CD4-positive, alpha-beta memory T cell (primary cell): ENCODE measurements around the gene DAP. TPM values are rescaled to one million over a fixed set of nuclear protein-coding genes. Genes with fewer than 3 reads are reported as not detected.

ENCODE experiments used
- CTCF ChIA-PET: fragments of 350-600 bp; sonication (Branson Sonifier 250); formaldehyde crosslinking; loops from one replicate; lab custom pipeline; 2021; ENCODE audit warnings: inconsistent platforms; ENCODE audit not compliant: partially characterized antibody; lab: Charles Lee
- POLR2A ChIA-PET: fragments of 350-600 bp; sonication (Branson Sonifier 250); formaldehyde crosslinking; loops from one replicate; lab custom pipeline; 2021; ENCODE audit not compliant: partially characterized antibody; lab: Charles Lee
- DNase-seq, 5 donors: peaks; one replicate each; pipeline versions ENCODE4 v3.0.0 to v3.0.0-alpha.2; 2020 to 2022; ENCODE audit warnings: mixed read lengths in 1 of 5
- H3K27ac ChIP-seq: one replicate; pipeline ENCODE4 v1.7.0; 2013; ENCODE audit warnings: low read depth, low read length
- H3K27me3 ChIP-seq: 2 replicates; pipeline ENCODE4 v1.7.0; 2013; ENCODE audit warnings: mild to moderate bottlenecking, low read length, moderate library complexity; ENCODE audit not compliant: insufficient read depth
- H3K36me3 ChIP-seq: 2 replicates; pipeline ENCODE4 v1.7.0; 2013; ENCODE audit warnings: mild to moderate bottlenecking, low read length, moderate library complexity; ENCODE audit not compliant: insufficient read depth
- H3K4me1 ChIP-seq: 2 replicates; pipeline ENCODE4 v1.7.0; 2013; ENCODE audit warnings: mild to moderate bottlenecking, low read length, moderate library complexity; ENCODE audit not compliant: insufficient read depth
- H3K4me3 ChIP-seq, 2 donors: one replicate each; pipeline ENCODE4 v1.7.0; 2013; ENCODE audit warnings: low read length in 2 of 2, mild to moderate bottlenecking in 1 of 2
- H3K9me3 ChIP-seq, 2 donors: one replicate each; pipeline ENCODE4 v1.7.0; 2013; ENCODE audit warnings: low read length in 2 of 2, control low read depth in 1 of 2; ENCODE audit not compliant: control insufficient read depth in 1 of 2
- H3K27ac Mint-ChIP-seq, 7 donors: one replicate each; pipeline ENCODE4 v1.8.0; 2020 to 2021; ENCODE audit warnings: mixed read lengths in 7 of 7, mild to moderate bottlenecking in 6 of 7, inconsistent platforms in 3 of 7, moderate library complexity in 3 of 7
- H3K27me3 Mint-ChIP-seq, 2 donors: one replicate each; pipeline ENCODE4 v1.8.0; 2020 to 2021; ENCODE audit warnings: mixed read lengths in 2 of 2
- H3K36me3 Mint-ChIP-seq, 2 donors: one replicate each; pipeline ENCODE4 v1.8.0; 2020 to 2021; ENCODE audit warnings: mixed read lengths in 2 of 2, inconsistent platforms in 1 of 2, mild to moderate bottlenecking in 1 of 2
- H3K4me1 Mint-ChIP-seq, 4 donors: one replicate each; pipeline ENCODE4 v1.8.0; 2020 to 2021; ENCODE audit warnings: mixed read lengths in 4 of 4, mild to moderate bottlenecking in 1 of 4
- H3K4me3 Mint-ChIP-seq, 8 donors: one replicate each; pipeline ENCODE4 v1.8.0; 2020 to 2021; ENCODE audit warnings: mixed read lengths in 8 of 8, mild to moderate bottlenecking in 7 of 8, moderate library complexity in 6 of 8, inconsistent platforms in 3 of 8
- H3K9me3 Mint-ChIP-seq, 8 donors: one replicate each; pipeline ENCODE4 v1.8.0; 2020 to 2021; ENCODE audit warnings: mixed read lengths in 8 of 8, mild to moderate bottlenecking in 5 of 8, inconsistent platforms in 3 of 8, moderate library complexity in 1 of 8
- intact Hi-C: fragments of 100-400 bp; cut with micrococcal nuclease; formaldehyde crosslinking; loops from one replicate; pipeline ENCODE4 v1.15.1; 2023
- polyA plus RNA-seq, 2 donors: library from polyadenylated mRNA; unstranded; fragments of 300-500 nt; fragmentation: Illumina TruSeq; gene quantifications; one replicate each; pipeline ENCODE4 v1.2.3, GENCODE V29; 2021
- total RNA-seq, 2 experiments: library from RNA; stranded (reverse); gene quantifications; one replicate each; pipeline ENCODE4 v1.2.3, GENCODE V29; 2021

DAP gene
- total and polyA plus RNA-seq, 4 experiments from 2014 or later = 39.0 to 88.1 (median 39.4) TPM

GRCh38 chr5:10689391-10690081 lies 71.5 kb downstream of the DAP start:
- peaks cover 0 to 5% (median 2%) of the 10 kb centered on the region in 4 donors for H3K4me1 Mint-ChIP-seq
- H3K27me3 Mint-ChIP-seq = no peaks in the 10 kb centered on the region
- CTCF ChIA-PET = interaction anchor here (1.9 to 2.0 kb wide), 2 partner anchors 13 to 31 kb away, joined by 4 to 5 read pairs; no protein-coding TSS in a partner anchor
- intact Hi-C loops = no loop called here
- H3K36me3 ChIP-seq = no peaks in the 10 kb centered on the region
- no peak for DNase-seq
- no peaks in the 10 kb centered on the region for H3K27me3 ChIP-seq
- H3K27ac Mint-ChIP-seq = peak overlapping the region in 1 of 7 donors; percentile 44
- H3K27ac ChIP-seq = no peak overlapping the region
- no peak overlapping the region for H3K4me3 Mint-ChIP-seq
- peaks cover 17 to 27% of the 10 kb centered on the region in 2 donors for H3K36me3 Mint-ChIP-seq
- no peak overlapping the region for H3K4me3 ChIP-seq
- POLR2A ChIA-PET = no interaction called here
- H3K9me3 ChIP-seq = no peaks in the 10 kb centered on the region
- no peaks in the 10 kb centered on the region for H3K4me1 ChIP-seq
- no peaks in the 10 kb centered on the region for H3K9me3 Mint-ChIP-seq

GRCh38 chr5:10688651-10689171 lies 72.3 kb downstream of the DAP start:
- H3K9me3 Mint-ChIP-seq = no peaks in the 10 kb centered on the region

GRCh38 chr5:10686890-10687289 lies 74.1 kb downstream of the DAP start:
- H3K36me3 ChIP-seq = peaks cover 7% of the 10 kb centered on the region
- H3K4me3 Mint-ChIP-seq = no peak overlapping the region
- no peak overlapping the region for H3K27ac Mint-ChIP-seq
- peaks cover 25 to 39% of the 10 kb centered on the region in 2 donors for H3K36me3 Mint-ChIP-seq
- POLR2A ChIA-PET = no interaction called here
- no peak for DNase-seq
- H3K27me3 ChIP-seq = no peaks in the 10 kb centered on the region
- intact Hi-C loops = no loop called here
- no peaks in the 10 kb centered on the region for H3K9me3 Mint-ChIP-seq
- H3K4me1 Mint-ChIP-seq = peaks cover 0 to 5% (median under 1%) of the 10 kb centered on the region in 4 donors
- CTCF ChIA-PET = no interaction called here
- H3K27me3 Mint-ChIP-seq = no peaks in the 10 kb centered on the region
- no peak overlapping the region for H3K27ac ChIP-seq
- no peak overlapping the region for H3K4me3 ChIP-seq
- no peaks in the 10 kb centered on the region for H3K4me1 ChIP-seq
- H3K9me3 ChIP-seq = no peaks in the 10 kb centered on the region

More at GRCh38 chr5:10688651-10689171, 72.3 kb downstream of the DAP start:
- no peak for DNase-seq
- CTCF ChIA-PET = interaction anchor here (1.9 kb wide), 1 partner anchor 30 kb away, joined by 4 read pairs; no protein-coding TSS in a partner anchor
- Histone ChIP-seq H3K4me1 (no peaks in the 10 kb centered on the region), H3K4me3 (no peak overlapping the region), H3K27me3 (no peaks in the 10 kb centered on the region), H3K36me3 (no peaks in the 10 kb centered on the region), H3K9me3 (no peaks in the 10 kb centered on the region), H3K27ac (no peak overlapping the region)
- Mint-ChIP-seq H3K36me3 (peaks cover 16 to 28% of the 10 kb centered on the region in 2 donors), H3K27me3 (no peaks in the 10 kb centered on the region), H3K27ac (no peak overlapping the region), H3K4me3 (no peak overlapping the region), H3K4me1 (peaks cover 0 to 5% (median 2%) of the 10 kb centered on the region in 4 donors)
- POLR2A ChIA-PET = no interaction called here
- intact Hi-C loops = no loop called here

- Histone ChIP-seq H3K4me3 (no peak overlapping the region), H3K36me3 (peaks cover 17% of the 10 kb centered on the region), H3K4me1 (no peaks in the 10 kb centered on the region), H3K9me3 (no peaks in the 10 kb centered on the region), H3K27ac (no peak overlapping the region), H3K27me3 (no peaks in the 10 kb centered on the region)
- Mint-ChIP-seq H3K4me3 (no peak overlapping the region), H3K27ac (peak overlapping the region in 4 of 7 donors; percentile 7 to 81 (median 46)), H3K9me3 (no peaks in the 10 kb centered on the region), H3K4me1 (peaks cover 0 to 5% (median 0%) of the 10 kb centered on the region in 4 donors), H3K36me3 (peaks cover 36 to 48% of the 10 kb centered on the region in 2 donors), H3K27me3 (no peaks in the 10 kb centered on the region)
- no peak for DNase-seq
- intact Hi-C loops = no loop called here
- ChIA-PET POLR2A (no interaction called here), CTCF (interaction anchor here (1.1 to 1.6 kb wide), 2 partner anchors 17 to 51 kb away, joined by 3 to 4 read pairs; no protein-coding TSS in a partner anchor)
Measured at GRCh38 chr5:10685115-10685521, 75.9 kb downstream of the DAP start.

- Histone ChIP-seq H3K9me3 (no peaks in the 10 kb centered on the region), H3K4me3 (no peak overlapping the region), H3K36me3 (peaks cover 23% of the 10 kb centered on the region), H3K27me3 (no peaks in the 10 kb centered on the region), H3K4me1 (no peaks in the 10 kb centered on the region), H3K27ac (no peak overlapping the region)
- POLR2A ChIA-PET = no interaction called here
- intact Hi-C loops = no loop called here
- no peak for DNase-seq
- Mint-ChIP-seq H3K27ac (no peak overlapping the region), H3K4me3 (no peak overlapping the region), H3K4me1 (peaks cover 0 to 5% (median 0%) of the 10 kb centered on the region in 4 donors), H3K9me3 (no peaks in the 10 kb centered on the region), H3K36me3 (peaks cover 41 to 54% of the 10 kb centered on the region in 2 donors), H3K27me3 (no peaks in the 10 kb centered on the region)
- CTCF ChIA-PET = interaction anchor here (1.1 to 1.6 kb wide), 2 partner anchors 18 to 50 kb away, joined by 3 to 4 read pairs; no protein-coding TSS in a partner anchor
Measured at GRCh38 chr5:10684303-10685086, 76.5 kb downstream of the DAP start.

GRCh38 chr5:10682801-10683525 lies 78.1 kb downstream of the DAP start:
- Histone ChIP-seq H3K9me3 (no peaks in the 10 kb centered on the region), H3K36me3 (peaks cover 33% of the 10 kb centered on the region)
- H3K36me3 Mint-ChIP-seq = peaks cover 46 to 64% of the 10 kb centered on the region in 2 donors

More at GRCh38 chr5:10682801-10683525, 78.1 kb downstream of the DAP start:
- peaks cover 0 to 6% (median 0%) of the 10 kb centered on the region in 4 donors for H3K4me1 Mint-ChIP-seq
- H3K27ac Mint-ChIP-seq = no peak overlapping the region
- H3K4me3 ChIP-seq = no peak overlapping the region
- H3K27me3 ChIP-seq = no peaks in the 10 kb centered on the region
- peaks cover 0 to under 1% (median 0%) of the 10 kb centered on the region in 8 donors for H3K9me3 Mint-ChIP-seq
- no peak overlapping the region for H3K27ac ChIP-seq
- no peak for DNase-seq
- no peaks in the 10 kb centered on the region for H3K27me3 Mint-ChIP-seq
- ChIA-PET POLR2A (no interaction called here), CTCF (no interaction called here)
- intact Hi-C loops = no loop called here
- H3K4me1 ChIP-seq = no peaks in the 10 kb centered on the region
- no peak overlapping the region for H3K4me3 Mint-ChIP-seq
